ENCODE measurements around the gene IGSF9B.

GRCh38 chr11:133903056-133903455, 53.7 kb downstream of the IGSF9B start:
- TF ChIP-seq POLR2A (IDR thresholded peaks at IDR 0.05) (no peak), CTCF (IDR thresholded peaks at IDR 0.05) (no peak), EP300 (IDR thresholded peaks at IDR 0.05) (no peak)
